Measurements from ENCODE around the gene TPST2.
"Not testable (repeated sequence)": the region's sequence is repeated elsewhere in the genome, so short reads cannot be mapped to it uniquely, and the experiment has no call there.

TPST2 gene

DNA sequence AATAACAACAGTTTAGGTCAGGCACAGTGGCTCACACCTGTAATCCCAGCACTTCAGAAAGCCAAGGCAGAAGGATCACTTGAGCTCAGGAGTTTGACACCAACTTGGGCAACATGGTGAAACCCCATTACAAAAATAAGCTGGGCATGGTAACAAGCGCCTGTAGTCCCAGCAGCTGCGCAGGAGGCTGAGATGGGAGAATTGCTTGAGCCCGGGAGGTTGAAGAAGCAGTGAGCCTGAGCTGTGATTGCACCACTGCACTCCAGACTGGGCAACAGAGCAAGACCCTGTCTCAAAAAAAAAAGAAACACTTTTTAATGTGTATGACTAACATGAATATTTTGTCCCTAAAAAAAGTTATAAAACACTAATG is 53.2 kb downstream of the TPST2 start:
- no peak for TF ChIP-seq ARNT (IDR thresholded peaks at IDR 0.05)
- no peak for TF ChIP-seq TARDBP (IDR thresholded peaks at IDR 0.05)
- no peak for TF ChIP-seq FOXM1 (IDR thresholded peaks at IDR 0.05; ENCODE audit: borderline replicate concordance)
- no peak for TF ChIP-seq SP1 (IDR thresholded peaks at IDR 0.05)
- TF ChIP-seq BHLHE40 (IDR thresholded peaks at IDR 0.05; ENCODE audit: borderline replicate concordance) = no peak
- no peak for TF ChIP-seq ZNF384 (IDR thresholded peaks at IDR 0.05)
- TF ChIP-seq NFRKB (IDR thresholded peaks at IDR 0.05) = no peak
- TF ChIP-seq, protein P1, sequence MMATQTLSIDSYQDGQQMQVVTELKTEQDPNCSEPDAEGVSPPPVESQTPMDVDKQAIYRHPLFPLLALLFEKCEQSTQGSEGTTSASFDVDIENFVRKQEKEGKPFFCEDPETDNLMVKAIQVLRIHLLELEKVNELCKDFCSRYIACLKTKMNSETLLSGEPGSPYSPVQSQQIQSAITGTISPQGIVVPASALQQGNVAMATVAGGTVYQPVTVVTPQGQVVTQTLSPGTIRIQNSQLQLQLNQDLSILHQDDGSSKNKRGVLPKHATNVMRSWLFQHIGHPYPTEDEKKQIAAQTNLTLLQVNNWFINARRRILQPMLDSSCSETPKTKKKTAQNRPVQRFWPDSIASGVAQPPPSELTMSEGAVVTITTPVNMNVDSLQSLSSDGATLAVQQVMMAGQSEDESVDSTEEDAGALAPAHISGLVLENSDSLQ (IDR thresholded peaks at IDR 0.05) = no peak
- TF ChIP-seq SUZ12 (IDR thresholded peaks at IDR 0.05) = no peak
- no peak for TF ChIP-seq ELF4 (IDR thresholded peaks at IDR 0.05)
- TF ChIP-seq FOXK2 (IDR thresholded peaks at IDR 0.05) = no peak
- TF ChIP-seq CTBP1 (IDR thresholded peaks at IDR 0.05; ENCODE audit: borderline replicate concordance) = no peak
- TF ChIP-seq HDGF (IDR thresholded peaks at IDR 0.05; ENCODE audit: borderline replicate concordance) = no peak
- no peak for TF ChIP-seq FOXA1 (IDR thresholded peaks at IDR 0.05)
- no peak for TF ChIP-seq LEF1 (IDR thresholded peaks at IDR 0.05; ENCODE audit: borderline replicate concordance)
- TF ChIP-seq L3MBTL2 (conservative IDR thresholded peaks at IDR 0.05) = no peak
- no peak for DNase-seq (ENCODE audit: extremely low spot score)
- ChIA-PET POLR2A (no interaction called here), CTCF (no interaction called here)

DNA sequence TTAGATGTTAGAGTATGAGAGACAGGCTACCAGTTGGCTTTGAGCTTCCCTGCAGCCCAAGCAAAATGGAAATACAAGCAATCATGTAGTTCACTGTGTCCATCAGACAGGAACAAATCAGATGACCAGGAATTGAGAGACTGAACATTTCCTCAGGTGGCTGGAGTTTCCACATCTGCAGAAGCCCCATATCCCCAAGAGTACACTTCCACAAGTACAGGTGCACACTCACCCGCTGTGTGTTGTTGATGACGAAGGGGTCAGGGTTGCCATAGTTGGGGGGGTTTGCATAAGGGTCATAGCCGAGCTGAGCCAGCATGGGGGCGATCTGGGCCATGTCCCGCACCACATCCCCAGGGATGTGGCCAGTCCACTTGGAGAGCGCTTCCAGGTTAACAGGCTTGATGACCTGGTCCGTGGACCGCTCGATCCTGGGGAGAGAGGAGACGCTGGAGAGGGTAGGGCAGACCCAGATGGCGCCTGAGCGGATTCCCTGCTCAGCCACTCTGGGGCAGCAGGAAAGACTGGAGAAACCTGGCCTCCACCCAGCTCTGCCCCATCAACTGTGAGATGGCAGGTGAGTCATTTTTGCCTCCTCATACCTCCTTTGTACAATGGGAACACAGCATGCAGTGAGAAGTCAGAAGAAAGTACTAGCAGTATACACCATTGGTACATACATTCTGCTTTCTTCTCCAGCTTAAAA is 53.7 kb downstream of the TPST2 start:
- DNase-seq (ENCODE audit: extremely low spot score) = no peak
- TF ChIP-seq ZNF384 (IDR thresholded peaks at IDR 0.05) (no peak), FOXK2 (IDR thresholded peaks at IDR 0.05) (no peak), LEF1 (IDR thresholded peaks at IDR 0.05; ENCODE audit: borderline replicate concordance) (no peak), SUZ12 (IDR thresholded peaks at IDR 0.05) (no peak), ELF4 (IDR thresholded peaks at IDR 0.05) (no peak), TARDBP (IDR thresholded peaks at IDR 0.05) (no peak), SP1 (IDR thresholded peaks at IDR 0.05) (no peak), ARNT (IDR thresholded peaks at IDR 0.05) (no peak)
- CTCF ChIA-PET = no interaction called here
- POLR2A ChIA-PET = no interaction called here

DNA sequence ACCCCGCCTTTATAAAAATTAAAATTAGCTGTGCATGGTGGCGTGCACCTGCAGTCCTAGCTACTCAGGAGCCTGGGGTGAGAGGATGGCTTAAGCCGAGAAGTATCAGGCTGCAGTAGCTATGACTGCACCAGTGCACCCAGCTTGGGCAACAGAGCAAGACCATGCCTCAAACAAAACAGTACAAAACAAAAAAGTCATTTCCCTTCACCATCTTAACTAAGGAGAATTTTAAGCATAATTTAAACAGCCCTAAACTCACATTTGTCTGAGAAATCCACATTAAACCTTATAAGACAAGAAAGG is 54.4 kb downstream of the TPST2 start:
- DNase-seq (ENCODE audit: extremely low spot score) = no peak
- POLR2A ChIA-PET = no interaction called here
- CTCF ChIA-PET = no interaction called here
- no peak for TF ChIP-seq SP1 (IDR thresholded peaks at IDR 0.05)
- TF ChIP-seq ARNT (IDR thresholded peaks at IDR 0.05) = no peak
- TF ChIP-seq BHLHE40 (IDR thresholded peaks at IDR 0.05; ENCODE audit: borderline replicate concordance) = no peak
- TF ChIP-seq HDGF (IDR thresholded peaks at IDR 0.05; ENCODE audit: borderline replicate concordance) = no peak
- no peak for TF ChIP-seq ZNF384 (IDR thresholded peaks at IDR 0.05)
- no peak for TF ChIP-seq LEF1 (IDR thresholded peaks at IDR 0.05; ENCODE audit: borderline replicate concordance)

DNA sequence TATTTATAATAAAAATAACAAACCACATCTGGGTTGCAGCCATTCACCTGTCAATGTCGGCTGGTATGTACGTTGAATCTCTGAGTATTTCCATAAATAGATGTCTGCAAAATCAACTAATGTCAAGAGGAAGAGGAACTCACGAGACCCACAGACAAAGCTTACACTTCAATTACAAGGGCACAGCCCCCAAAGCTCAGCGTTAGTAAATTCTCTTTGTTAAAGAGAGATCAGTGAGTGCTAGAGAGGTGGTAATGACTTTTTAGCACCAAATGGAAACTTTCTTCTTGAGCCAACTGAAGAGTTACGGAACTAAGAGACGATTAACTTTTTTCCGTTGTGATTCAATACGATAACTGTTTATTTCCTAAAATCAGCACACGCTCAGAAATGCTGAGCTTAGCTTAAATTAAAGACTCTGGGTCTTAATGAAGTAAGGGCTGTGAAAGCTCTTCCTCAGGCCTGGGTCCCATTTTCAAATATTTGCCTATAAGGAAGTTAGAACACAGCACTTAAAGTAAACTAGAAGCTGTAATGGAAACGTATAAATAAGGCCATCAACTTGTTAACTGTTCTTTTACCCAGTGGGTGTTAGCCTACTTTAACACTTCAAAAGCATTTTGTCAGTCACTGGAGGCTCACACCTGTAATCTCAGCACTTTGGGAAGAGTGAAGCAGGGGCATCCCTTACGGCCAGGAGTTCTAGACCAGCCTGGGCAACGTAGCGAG is 54.9 kb downstream of the TPST2 start:
- POLR2A ChIA-PET = no interaction called here
- CTCF ChIA-PET = no interaction called here
- no peak for DNase-seq (ENCODE audit: extremely low spot score)
- TF ChIP-seq, protein P1 (IDR thresholded peaks at IDR 0.05) = no peak
- TF ChIP-seq ZNF384 (IDR thresholded peaks at IDR 0.05) = no peak
- no peak for TF ChIP-seq BHLHE40 (IDR thresholded peaks at IDR 0.05; ENCODE audit: borderline replicate concordance)

DNA sequence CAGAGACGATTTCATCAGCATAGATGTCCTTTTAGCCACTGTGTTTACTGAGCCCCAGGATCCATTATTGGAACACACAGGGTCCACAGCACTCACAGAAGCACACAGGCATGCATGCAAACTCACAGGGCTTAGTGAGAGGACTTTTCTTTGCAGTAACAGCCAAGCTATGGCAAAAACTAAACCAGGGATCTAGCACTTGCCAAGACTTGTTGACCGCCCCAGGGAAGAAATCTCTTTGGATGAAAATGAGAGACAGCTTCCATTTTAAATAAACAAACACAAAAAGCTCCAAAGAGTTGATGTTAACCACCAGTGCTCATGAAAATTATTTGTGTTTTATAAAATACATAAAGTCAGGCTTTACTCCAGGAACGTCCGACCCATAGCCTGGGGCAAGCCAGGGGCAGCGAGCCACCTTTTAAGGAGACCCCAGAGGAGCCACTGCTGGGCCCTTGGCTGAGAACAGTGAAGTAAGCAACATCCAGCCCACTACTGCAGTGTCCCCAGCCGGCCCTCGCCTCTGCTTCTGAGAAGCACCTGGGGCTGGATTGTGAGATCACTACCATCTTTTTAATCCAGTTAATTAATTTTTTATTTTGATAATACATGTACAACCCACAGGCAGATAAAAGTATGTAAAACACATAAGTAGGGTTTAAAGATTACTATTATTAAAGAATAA is 55.6 kb downstream of the TPST2 start:
- DNase-seq (ENCODE audit: extremely low spot score) = no peak
- no peak for TF ChIP-seq SUZ12 (IDR thresholded peaks at IDR 0.05)
- TF ChIP-seq CTBP1 (IDR thresholded peaks at IDR 0.05; ENCODE audit: borderline replicate concordance) = no peak
- TF ChIP-seq HDGF (IDR thresholded peaks at IDR 0.05; ENCODE audit: borderline replicate concordance) = no peak
- TF ChIP-seq LEF1 (IDR thresholded peaks at IDR 0.05; ENCODE audit: borderline replicate concordance) = no peak
- TF ChIP-seq ZNF384 (IDR thresholded peaks at IDR 0.05) = no peak
- TF ChIP-seq SP1 (IDR thresholded peaks at IDR 0.05) = no peak
- TF ChIP-seq BHLHE40 (IDR thresholded peaks at IDR 0.05; ENCODE audit: borderline replicate concordance) = no peak
- no peak for TF ChIP-seq ELF4 (IDR thresholded peaks at IDR 0.05)
- TF ChIP-seq, protein P1 (IDR thresholded peaks at IDR 0.05) = no peak
- TF ChIP-seq L3MBTL2 (conservative IDR thresholded peaks at IDR 0.05) = no peak
- no peak for TF ChIP-seq FOXK2 (IDR thresholded peaks at IDR 0.05)
- no peak for TF ChIP-seq FOXM1 (IDR thresholded peaks at IDR 0.05; ENCODE audit: borderline replicate concordance)
- TF ChIP-seq ARNT (IDR thresholded peaks at IDR 0.05) = no peak
- TF ChIP-seq NFRKB (IDR thresholded peaks at IDR 0.05) = no peak
- no peak for TF ChIP-seq FOXA1 (IDR thresholded peaks at IDR 0.05)
- TF ChIP-seq TARDBP (IDR thresholded peaks at IDR 0.05) = no peak
- ChIA-PET CTCF (no interaction called here), POLR2A (no interaction called here)

DNA sequence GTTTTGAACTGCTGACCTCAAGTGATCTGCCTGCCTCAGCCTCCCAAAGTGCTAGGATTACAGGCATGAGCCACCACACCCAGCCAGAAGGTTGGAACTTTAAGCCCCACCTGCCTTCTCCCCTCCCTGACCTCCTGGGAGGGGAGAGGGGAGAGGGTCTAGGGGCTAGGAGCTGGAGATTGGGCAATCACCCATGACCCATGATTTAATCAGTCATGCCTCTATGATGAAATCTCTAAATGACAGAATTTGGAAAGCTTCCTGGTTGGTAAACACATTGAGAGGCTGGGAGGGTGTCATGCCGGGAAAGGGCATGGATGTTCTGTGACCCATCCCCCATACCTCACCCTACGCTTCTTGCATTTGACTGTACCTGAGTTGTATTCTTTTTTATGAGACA is 60.6 kb downstream of the TPST2 start:
- ChIA-PET CTCF (no interaction called here), POLR2A (no interaction called here)
- no peak for DNase-seq (ENCODE audit: extremely low spot score)
- TF ChIP-seq SUZ12 (IDR thresholded peaks at IDR 0.05) (no peak), L3MBTL2 (conservative IDR thresholded peaks at IDR 0.05) (no peak), ELF4 (IDR thresholded peaks at IDR 0.05) (no peak), FOXA1 (IDR thresholded peaks at IDR 0.05) (no peak), BHLHE40 (IDR thresholded peaks at IDR 0.05; ENCODE audit: borderline replicate concordance) (no peak), FOXK2 (IDR thresholded peaks at IDR 0.05) (no peak), TARDBP (IDR thresholded peaks at IDR 0.05) (no peak), FOXM1 (IDR thresholded peaks at IDR 0.05; ENCODE audit: borderline replicate concordance) (no peak), NFRKB (IDR thresholded peaks at IDR 0.05) (no peak), LEF1 (IDR thresholded peaks at IDR 0.05; ENCODE audit: borderline replicate concordance) (no peak), SP1 (IDR thresholded peaks at IDR 0.05) (no peak), ZNF384 (IDR thresholded peaks at IDR 0.05) (no peak), CTBP1 (IDR thresholded peaks at IDR 0.05; ENCODE audit: borderline replicate concordance) (no peak), HDGF (IDR thresholded peaks at IDR 0.05; ENCODE audit: borderline replicate concordance) (no peak), ARNT (IDR thresholded peaks at IDR 0.05) (no peak)
- TF ChIP-seq, protein P1 (IDR thresholded peaks at IDR 0.05) = no peak

DNA sequence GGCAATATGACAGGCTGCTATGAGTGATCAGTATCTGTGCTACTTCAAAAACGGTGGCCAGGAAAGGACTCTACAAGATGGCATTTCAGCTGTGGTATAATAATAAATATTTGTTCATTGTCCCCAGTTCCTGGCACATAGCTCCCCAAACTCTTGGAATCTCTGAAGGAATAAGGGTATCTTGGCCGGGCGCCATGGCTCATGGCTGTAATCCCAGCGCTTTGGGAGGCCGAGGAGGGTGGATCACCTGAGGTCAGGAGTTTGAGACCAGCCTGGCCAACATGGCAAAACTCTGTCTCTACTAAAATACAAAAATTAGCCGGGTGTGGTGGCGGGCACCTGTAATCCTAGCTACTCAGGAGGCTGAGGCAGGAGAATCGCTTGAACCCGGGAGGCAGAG is 61.4 kb downstream of the TPST2 start:
- CTCF ChIA-PET; DNase-seq (ENCODE audit: extremely low spot score); POLR2A ChIA-PET: not testable (repeated sequence)
